22Rv1 (cell line): ENCODE measurements around the gene MMD2.

Experiments
- CTCF ChIP-seq: fragments of 450-650 bp; IDR thresholded peaks from 2 replicates; pipeline ENCODE4 v1.5.1; 2017; ENCODE audit warnings: mild to moderate bottlenecking
- ZFX ChIP-seq: fragments of 450-650 bp; IDR thresholded peaks from 2 replicates; pipeline ENCODE4 v1.6.1; 2017; ENCODE audit warnings: antibody characterized with exemption, borderline replicate concordance

- TF ChIP-seq CTCF (no peak), ZFX (no peak)
These were observed 319 bp upstream of the MMD2 start for GRCh38 chr7:4959306-4959705.
